ENCODE data around the gene RNF113A.

DNA sequence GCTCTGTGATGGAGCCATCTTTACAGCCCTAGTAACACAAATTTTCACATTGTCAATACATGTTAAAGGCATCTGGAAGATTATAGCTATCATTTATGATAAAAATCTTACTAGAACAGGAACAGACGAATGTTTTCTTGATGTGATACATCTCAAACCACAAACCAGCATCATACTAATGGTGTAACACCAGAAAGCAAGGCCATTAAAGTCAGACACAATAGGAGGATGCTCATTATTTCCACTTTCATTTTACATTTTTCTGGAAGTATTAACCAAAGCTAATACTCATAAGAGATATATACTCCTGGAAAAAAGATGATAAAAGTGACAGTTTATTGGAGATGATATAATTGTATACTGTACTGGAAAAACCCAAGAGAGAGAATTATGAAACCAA is 29.4 kb upstream of the RNF113A start:
- TF ChIP-seq, protein P1, sequence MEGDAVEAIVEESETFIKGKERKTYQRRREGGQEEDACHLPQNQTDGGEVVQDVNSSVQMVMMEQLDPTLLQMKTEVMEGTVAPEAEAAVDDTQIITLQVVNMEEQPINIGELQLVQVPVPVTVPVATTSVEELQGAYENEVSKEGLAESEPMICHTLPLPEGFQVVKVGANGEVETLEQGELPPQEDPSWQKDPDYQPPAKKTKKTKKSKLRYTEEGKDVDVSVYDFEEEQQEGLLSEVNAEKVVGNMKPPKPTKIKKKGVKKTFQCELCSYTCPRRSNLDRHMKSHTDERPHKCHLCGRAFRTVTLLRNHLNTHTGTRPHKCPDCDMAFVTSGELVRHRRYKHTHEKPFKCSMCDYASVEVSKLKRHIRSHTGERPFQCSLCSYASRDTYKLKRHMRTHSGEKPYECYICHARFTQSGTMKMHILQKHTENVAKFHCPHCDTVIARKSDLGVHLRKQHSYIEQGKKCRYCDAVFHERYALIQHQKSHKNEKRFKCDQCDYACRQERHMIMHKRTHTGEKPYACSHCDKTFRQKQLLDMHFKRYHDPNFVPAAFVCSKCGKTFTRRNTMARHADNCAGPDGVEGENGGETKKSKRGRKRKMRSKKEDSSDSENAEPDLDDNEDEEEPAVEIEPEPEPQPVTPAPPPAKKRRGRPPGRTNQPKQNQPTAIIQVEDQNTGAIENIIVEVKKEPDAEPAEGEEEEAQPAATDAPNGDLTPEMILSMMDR (conservative IDR thresholded peaks at IDR 0.05), result no peak
- no peak for TF ChIP-seq EZH2 (IDR thresholded peaks at IDR 0.05; ENCODE audit: low read depth)

Data from PC-9 (cell line).